GM18951 (cell line): ENCODE results near the gene XRCC6.

Experiments
- POLR2A ChIP-seq: IDR thresholded peaks from 4 replicates; pipeline ENCODE4 v1.6.1; 2011; ENCODE audit warnings: mild to moderate bottlenecking; ENCODE audit not compliant: insufficient read length, insufficient read depth; ENCODE audit errors: extremely low read depth
- in situ Hi-C: fragments of 300-500 bp; cut with MboI; formaldehyde crosslinking; loops from one replicate; pipeline ENCODE4 v1.12.0; 2022; ENCODE audit warnings: low sequenced_read_pairs, mixed read lengths, inconsistent platforms; ENCODE audit not compliant: unreplicated experiment

Gene XRCC6

GRCh38 chr22:41696703-41697102, 75.6 kb downstream of the XRCC6 start:
- TF ChIP-seq POLR2A, result no peak
- in situ Hi-C loops, result loop anchor here (5.0 kb wide), 1 partner anchor 246 kb away; no protein-coding TSS in a partner anchor

GRCh38 chr22:41697126-41697775, 76.2 kb downstream of the XRCC6 start:
- TF ChIP-seq POLR2A, result no peak
- in situ Hi-C loops, result loop anchor here (5.0 kb wide), 1 partner anchor 245 kb away; no protein-coding TSS in a partner anchor

GRCh38 chr22:41699264-41700107, 78.4 kb downstream of the XRCC6 start, which contains the start of gene MEI1:
MEI1 (plus strand) TSS chr22:41699503; CDS start chr22:41699539, 36 bp downstream.
- TF ChIP-seq POLR2A, result peak; percentile 40
- in situ Hi-C loops, result loop anchor here (5.0 kb wide), 1 partner anchor 243 kb away; no protein-coding TSS in a partner anchor

DNA sequence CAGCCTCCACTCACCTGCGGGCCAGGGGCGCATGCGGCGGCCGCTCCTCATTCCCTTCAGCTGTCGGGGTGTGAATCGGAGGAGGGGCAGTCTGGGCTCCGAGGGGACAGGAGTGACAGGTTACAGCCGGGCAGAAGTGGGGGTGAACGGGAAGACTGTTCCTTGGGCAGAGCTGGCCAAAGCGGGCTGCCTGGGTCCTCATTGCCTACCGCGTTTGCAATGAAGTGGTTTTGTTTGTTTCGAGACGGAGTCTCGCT, 78.9 kb downstream of the XRCC6 start:
- no peak for TF ChIP-seq POLR2A
- in situ Hi-C loops, result no loop called here

DNA sequence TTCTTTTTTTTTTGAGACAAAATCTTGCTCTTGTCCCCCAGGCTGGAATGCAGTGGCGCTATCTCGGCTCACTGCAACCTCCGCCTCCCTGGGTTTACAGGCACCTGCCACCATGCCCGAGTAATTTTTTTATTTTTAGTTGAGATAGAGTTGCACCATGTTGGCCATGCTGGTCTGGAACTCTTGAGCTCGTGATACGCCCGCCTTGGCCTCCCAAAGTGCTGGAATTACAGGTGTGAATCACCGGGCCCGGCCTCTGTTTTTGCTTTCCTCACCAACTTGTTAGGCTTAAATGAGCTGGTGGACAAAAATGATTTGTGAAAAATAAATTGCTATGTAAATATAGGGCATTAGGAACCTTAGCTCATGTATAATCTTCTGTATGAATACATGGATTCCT, 81.7 kb downstream of the XRCC6 start:
- in situ Hi-C loops, result no loop called here
- TF ChIP-seq POLR2A, result no peak

DNA sequence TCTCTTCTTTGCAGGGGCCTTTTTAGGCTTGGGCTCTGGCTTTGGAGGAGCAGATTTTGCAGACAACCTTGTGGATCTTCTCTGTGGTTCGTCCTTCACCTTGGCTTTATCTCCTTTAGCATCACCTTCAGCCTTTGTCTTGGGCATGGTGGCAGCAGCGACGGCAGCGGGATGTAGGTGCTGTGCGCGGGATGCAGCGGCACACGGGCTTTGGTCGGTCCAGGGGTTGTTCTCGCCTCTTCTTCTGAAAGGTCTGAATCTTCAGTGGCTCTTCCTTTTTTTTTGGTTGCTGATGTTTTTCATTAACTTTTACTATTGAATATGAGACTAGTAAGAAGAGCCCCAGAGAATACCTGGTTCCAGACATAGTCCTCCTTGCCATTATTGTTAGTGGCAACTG, 88.2 kb downstream of the XRCC6 start:
- TF ChIP-seq POLR2A, result no peak
- in situ Hi-C loops, result no loop called here

- in situ Hi-C loops, result no loop called here
- no peak for TF ChIP-seq POLR2A
Observed at GRCh38 chr22:41713004-41713403, 91.9 kb downstream of the XRCC6 start.
